GM19467 (cell line): Measurements from ENCODE around the gene BRD3OS.
"Not testable (repeated sequence)": the region's sequence is repeated elsewhere in the genome, so short reads cannot be mapped to it uniquely, and the experiment has no call there.

Source experiments
- ATAC-seq: cut with Tn5 transposase; IDR thresholded peaks from one replicate; pipeline ENCODE4 v1.9.1; 2021; ENCODE audit warnings: mild to moderate bottlenecking, moderate library complexity; ENCODE audit not compliant: unreplicated experiment

BRD3OS gene

GRCh38 chr9:134061688-134062371 is 36.5 kb downstream of the BRD3OS start:
- ATAC-seq = no peak

- ATAC-seq = no peak
Measured at GRCh38 chr9:134062461-134063087, 37.3 kb downstream of the BRD3OS start.

- no peak for ATAC-seq
Measured at GRCh38 chr9:134063088-134063570, 37.8 kb downstream of the BRD3OS start.

GRCh38 chr9:134063571-134064450 is 38.5 kb downstream of the BRD3OS start:
- no peak for ATAC-seq

DNA sequence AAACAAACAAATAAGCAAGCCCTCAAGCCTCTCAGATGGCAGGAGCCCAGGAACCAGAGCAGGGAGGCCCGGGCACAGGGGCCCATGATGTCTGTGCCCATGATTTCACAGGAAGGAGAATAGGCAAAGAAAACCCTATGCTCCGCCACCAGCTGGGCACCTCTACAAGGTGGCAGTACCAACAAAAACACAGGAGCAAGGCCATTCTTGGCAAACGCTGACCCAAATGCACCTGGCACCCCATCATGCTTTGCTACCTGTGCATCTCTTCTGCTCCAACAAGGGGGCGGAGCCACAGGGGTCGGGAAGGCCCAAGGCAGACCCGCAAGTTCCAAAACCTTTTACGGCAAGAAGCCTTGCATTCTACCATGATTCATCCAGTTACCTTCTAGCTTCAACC is 39.4 kb downstream of the BRD3OS start:
- no peak for ATAC-seq

- no peak for ATAC-seq
Measured at GRCh38 chr9:134065612-134066419, 40.5 kb downstream of the BRD3OS start.

- no peak for ATAC-seq
Measured at GRCh38 chr9:134066526-134066912, 41.2 kb downstream of the BRD3OS start.

DNA sequence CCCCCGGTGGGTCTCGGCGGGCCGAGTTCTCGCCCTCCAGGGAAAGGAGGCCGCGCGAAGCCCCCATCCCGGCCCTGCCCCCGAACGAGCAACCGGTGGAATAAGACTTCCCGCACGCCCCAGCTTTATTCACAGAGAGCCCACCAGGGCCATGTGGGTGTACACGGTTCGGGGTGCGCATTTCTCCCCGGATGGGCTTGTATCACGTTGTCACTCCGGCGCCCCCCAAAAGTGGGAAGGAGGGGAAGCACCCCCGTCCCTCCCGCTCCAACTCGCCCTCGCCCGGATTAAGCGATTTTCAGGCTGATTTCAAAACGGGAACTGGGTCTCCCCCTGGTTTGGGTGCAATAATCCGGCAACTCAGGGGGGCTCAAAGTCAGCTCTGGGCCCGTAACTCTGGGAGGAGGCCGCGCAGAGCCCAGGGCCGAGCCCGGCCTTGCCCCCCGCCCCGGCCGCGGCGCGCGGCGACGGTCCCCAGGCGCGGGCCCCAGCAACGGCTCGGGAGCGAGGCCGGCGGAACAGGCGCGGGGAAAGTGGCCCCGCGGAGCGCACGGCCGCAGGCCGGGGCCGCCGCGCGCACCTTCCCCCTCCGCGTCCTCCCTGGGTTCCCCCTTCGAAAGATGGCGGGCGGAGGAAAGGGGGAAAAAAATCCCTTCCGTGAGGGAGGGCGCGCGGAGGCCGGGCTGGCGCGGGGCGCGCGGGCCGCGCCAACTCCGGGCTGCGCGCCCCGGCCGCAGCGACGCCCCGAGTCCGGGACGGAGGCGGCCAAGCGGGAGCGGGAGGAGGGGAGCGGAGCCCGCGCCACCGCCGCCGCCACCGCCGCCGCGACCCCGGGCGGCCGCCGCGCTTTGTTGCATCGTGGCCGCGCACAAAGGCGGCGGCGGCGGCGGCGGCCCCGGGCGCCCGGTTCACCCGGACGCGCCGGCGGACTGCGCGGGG is 41.9 kb downstream of the BRD3OS start:
- ATAC-seq = no peak

DNA sequence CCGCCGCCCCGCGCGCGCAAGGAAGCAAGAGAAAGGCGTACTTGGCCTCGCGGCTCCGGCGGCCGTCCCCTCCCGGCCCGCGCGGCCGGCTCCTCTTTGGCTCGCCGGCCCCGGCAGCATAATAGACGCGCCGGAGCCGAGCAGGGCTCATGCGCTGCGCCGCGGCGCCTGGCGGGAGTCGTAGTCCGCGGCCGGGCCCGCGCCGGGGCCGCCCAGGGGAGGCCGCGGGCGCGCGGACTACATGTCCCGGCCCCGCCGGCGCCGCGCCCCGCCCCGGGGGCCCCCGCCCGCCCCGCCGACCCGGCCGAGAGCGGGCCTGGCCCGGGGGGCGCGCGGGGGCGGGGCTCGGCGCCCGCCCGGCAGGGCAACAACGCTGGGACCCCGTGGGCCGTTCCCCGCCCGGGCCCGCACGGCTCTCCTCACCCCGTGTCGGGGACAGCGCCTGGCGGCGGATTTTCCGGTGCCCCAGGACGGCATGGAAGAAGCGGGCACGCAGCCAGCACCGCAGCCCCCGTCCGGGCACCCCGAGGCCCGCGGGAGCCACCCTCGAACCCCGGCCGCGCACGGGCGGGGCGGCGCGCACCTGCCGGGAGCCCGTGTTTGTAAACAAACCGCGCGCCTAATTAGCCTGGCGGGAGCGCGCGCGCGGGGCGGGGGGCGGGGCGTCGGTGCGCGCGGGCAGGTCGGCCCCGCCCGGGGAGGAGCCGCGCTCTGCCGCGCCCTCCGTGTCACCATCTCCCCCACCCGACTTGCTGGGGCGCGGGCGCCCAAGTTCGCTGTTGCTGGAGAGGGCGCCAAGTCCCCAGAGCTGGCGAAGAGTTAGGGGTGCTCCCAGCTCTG is 42.8 kb downstream of the BRD3OS start, which contains the start of gene BRD3:
Gene BRD3 (minus strand): TSS at position 123 of the 840 bp plus-strand sequence. CDS start 14,549 bp downstream, outside the sequence.
- ATAC-seq = peak; percentile 67

DNA sequence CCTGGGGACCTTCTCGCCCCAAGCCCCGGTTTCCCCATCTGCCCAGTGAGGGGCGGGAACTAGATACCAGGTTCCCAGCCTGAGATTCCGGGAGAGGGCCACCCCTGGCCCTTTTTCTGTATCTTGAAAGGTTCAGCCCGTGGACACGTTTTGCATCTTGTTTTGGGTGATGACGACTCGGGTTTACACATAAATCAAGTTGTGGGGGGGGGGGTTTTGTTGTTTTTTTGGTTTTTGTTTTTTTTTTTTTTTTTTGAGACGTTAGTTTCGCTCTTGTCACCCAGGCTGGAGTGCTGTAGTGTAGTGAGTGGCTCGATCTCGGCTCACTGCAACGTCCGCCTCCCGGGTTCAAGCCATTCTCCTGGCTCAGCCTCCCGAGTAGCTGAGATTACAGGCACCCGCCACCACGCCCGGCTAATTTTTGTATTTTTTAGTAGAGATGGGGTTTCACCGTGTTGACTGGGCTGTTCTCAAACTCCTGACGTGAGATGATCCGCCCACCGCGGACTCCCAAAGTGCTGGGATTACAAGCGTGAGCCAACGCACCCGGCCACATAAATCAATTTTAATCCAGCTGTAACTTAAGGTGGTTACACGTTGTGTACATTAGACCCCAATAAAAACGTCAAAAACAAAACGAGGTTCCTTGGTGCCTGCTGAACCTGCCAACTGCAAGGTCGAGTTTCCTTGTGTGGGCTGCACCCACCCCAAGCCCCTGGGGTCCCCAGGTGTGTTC is 43.6 kb downstream of the BRD3OS start:
- no peak for ATAC-seq

DNA sequence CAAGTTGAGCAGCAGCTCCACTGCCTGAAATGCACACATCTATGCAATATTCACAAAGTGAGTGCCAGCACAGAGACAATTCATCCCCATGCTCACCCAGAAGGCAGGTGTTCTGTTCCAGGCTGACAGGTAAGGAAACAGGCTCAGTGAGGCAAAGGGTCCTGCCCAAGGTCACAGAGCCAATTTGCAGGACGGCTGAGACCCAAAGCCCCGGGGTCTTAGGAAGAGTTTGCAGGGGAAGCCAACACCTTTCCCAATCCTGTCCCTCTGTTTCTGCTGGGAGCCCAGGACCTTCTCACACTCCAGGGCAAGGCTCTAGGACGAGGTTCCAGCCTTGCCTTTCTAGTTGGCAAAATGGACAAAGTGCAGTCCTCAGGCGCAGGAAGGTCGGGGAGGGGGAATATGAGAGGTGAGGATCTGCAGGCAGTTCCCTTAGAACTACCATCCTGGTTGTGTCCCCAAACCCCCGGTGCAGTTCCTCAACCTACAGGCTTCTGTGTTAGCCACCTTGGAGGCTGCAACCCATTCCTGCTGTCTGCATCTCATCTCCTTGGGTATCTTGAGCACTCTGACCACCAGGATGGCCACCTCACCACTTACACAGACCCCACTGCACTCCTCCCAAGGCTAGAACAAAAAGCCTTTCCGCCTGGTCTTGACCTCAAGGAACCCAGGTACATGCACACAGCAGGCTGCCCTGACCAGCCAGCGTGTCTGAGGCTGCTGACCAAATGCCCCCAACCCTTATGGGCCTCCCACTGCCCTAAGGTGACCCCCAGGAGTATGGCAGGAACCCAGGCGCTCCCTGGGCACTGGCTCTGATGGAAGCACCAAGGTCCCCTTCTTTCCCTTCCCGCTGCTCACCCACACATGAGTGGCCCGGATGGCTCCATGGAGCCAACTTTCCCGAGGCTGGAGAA is 44.5 kb downstream of the BRD3OS start:
- no peak for ATAC-seq

GRCh38 chr9:134071149-134071548 is 45.9 kb downstream of the BRD3OS start:
- no peak for ATAC-seq

DNA sequence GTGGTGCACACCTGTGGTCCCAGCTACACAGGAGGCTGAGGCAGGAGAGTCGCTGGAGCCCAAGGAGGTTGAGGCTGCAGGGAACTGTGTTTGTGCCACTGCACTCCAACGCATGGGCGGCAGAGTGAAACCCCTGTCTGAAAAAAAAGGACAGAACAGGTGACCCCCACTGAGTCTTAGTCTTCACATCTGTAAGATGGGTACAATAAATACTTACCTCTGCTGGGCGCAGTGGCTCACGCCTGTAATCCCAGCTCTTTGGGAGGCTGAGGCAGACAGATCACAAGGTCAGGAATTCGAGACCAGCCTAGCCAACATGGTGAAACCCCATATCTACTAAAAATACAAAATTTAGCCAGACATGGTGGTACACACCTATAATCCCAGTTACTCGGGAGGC is 47.4 kb downstream of the BRD3OS start:
- not testable (repeated sequence) for ATAC-seq

- no peak for ATAC-seq
Measured at GRCh38 chr9:134073500-134073899, 48.2 kb downstream of the BRD3OS start.

DNA sequence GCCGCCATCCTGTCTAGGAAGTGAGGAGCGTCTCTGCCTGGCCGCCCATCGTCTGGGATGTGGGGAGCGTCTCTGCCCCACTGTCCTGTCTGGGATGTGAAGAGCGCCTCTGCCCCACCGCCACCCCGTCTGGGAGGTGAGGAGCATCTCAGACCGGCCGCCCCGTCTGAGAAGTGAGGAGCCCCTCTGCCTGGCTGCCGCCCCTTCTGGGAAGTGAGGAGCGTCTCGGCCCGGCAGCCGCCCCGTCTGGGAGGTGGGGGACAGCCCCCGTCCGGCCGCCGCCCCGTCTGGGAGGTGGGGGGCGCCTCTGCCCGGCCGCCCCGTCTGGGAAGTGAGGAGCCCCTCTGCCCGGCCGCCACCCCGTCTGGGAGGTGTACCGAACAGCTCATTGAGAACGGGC is 50.4 kb downstream of the BRD3OS start:
- not testable (repeated sequence) for ATAC-seq

DNA sequence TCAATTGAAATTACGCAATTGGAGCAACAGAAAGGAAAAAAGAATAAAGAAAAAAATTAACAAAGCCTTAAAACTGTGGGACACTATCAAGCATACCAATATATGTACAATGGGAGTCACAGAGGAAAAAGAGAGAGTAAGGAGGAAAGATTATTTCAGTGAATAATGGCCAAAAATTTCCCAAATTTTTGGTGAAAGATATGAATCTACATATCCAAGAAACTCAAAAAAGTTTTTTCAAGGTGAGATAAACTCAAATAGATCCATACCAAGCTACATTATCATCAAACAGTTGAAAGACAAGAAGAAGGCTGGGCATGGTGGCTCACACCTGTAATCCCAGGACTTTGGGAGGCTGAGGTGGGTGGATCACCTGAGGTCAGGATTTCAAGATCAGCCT is 51.4 kb downstream of the BRD3OS start:
- ATAC-seq = no peak
